Fibroblast of skin of right biceps (primary cell): ENCODE results near the gene HAS3.

Experiments
- DNase-seq: peaks from one replicate; pipeline ENCODE4 v3.0.0-alpha.2; 2013

The HAS3 gene

GRCh38 chr16:69157196-69157595, 51.7 kb downstream of the HAS3 start:
- DNase-seq: no peak

GRCh38 chr16:69160192-69160591, 54.7 kb downstream of the HAS3 start:
- no peak for DNase-seq

GRCh38 chr16:69165584-69165983, 60.1 kb downstream of the HAS3 start:
- DNase-seq: no peak

- peak; percentile 56 for DNase-seq
Measured at GRCh38 chr16:69166221-69166833, 60.9 kb downstream of the HAS3 start.

- peak; percentile 50 for DNase-seq
Measured at GRCh38 chr16:69166946-69167930, 61.8 kb downstream of the HAS3 start.
